Gastroesophageal sphincter (tissue), 3 donors: ENCODE results near the gene NELL1.

ENCODE experiments used
- CTCF ChIP-seq, 4 experiments: fragments of 200-600 bp in 2 of 4; fragments of 450-650 bp in 2 of 4; sonication (generic) in 1 of 4; IDR thresholded peaks; one replicate each; pipeline ENCODE4 v1.5.1; 2017 to 2019; ENCODE audit warnings: antibody characterized with exemption in 4 of 4, mild to moderate bottlenecking in 2 of 4, moderate library complexity in 2 of 4
- EP300 ChIP-seq: sonication (generic); formaldehyde crosslinking; IDR thresholded peaks from one replicate; pipeline ENCODE4 v1.6.1; 2017; ENCODE audit warnings: antibody characterized with exemption, mild to moderate bottlenecking
- POLR2AphosphoS5 ChIP-seq: sonication (generic); formaldehyde crosslinking; IDR thresholded peaks from one replicate; pipeline ENCODE4 v1.6.1; 2017; ENCODE audit warnings: antibody characterized with exemption

- TF ChIP-seq CTCF (IDR thresholded peaks at IDR 0.05): no peak
- TF ChIP-seq POLR2AphosphoS5: no peak
- no peak for TF ChIP-seq EP300
Measured at GRCh38 chr11:20783220-20783619, 113.8 kb downstream of the NELL1 start.
